ENCODE results near the gene NRXN3. TPM values are rescaled to one million over a fixed set of nuclear protein-coding genes. Genes with fewer than 3 reads are reported as not detected.

Gene NRXN3
- total RNA-seq, 1 experiment from 2014 or later, result 1.1 TPM

DNA sequence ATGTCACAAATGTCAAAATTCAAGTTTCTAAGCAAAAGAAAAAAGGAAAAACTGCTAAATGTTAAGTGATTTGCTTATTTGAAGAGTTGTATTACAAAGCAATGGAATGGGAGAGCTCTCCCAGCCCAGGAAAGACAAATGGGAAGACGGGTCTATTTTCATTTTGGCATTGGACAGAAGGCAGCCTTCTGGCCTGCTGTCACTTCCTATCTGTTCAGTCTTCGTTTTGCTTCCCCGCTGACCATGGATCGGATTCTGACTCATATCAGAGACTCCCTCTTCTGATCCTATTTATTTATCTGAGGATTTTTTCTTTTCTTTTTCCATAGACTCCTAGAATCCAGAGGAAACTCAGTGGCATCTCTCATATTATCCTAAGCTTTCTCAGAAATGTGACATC lies 1406.3 kb downstream of the NRXN3 start:
- Histone ChIP-seq H3K9me2 (replicated peaks; ENCODE audit: low read length) (no peaks in the 10 kb centered on the region), H3K4me3 (ENCODE audit: low read length) (no peak overlapping the region), H3K4me2 (ENCODE audit: low read length) (no peak overlapping the region), H3F3A (ENCODE audit: low read length, unreplicated experiment) (no peaks in the 10 kb centered on the region), H3K27me3 (ENCODE audit: low read length) (no peaks in the 10 kb centered on the region), H3K79me2 (ENCODE audit: low read length) (no peaks in the 10 kb centered on the region), H4K20me1 (ENCODE audit: low read length) (no peaks in the 10 kb centered on the region), H3K9me3 (ENCODE audit: low read length) (no peaks in the 10 kb centered on the region), H2AFZ (ENCODE audit: low read length) (no peak overlapping the region), H3K36me3 (ENCODE audit: low read depth, low read length) (no peaks in the 10 kb centered on the region), H3K27ac (ENCODE audit: low read length) (no peak overlapping the region), H3K9ac (ENCODE audit: low read length) (no peak overlapping the region), H3K4me1 (ENCODE audit: insufficient read depth, low read length) (no peaks in the 10 kb centered on the region)
- TF ChIP-seq EZH2 (IDR thresholded peaks at IDR 0.05; ENCODE audit: low read length, unreplicated experiment) (no peak), EZH2phosphoT487 (IDR thresholded peaks at IDR 0.05; ENCODE audit: borderline replicate concordance, low read length) (no peak)
- TF ChIP-seq, protein P1, sequence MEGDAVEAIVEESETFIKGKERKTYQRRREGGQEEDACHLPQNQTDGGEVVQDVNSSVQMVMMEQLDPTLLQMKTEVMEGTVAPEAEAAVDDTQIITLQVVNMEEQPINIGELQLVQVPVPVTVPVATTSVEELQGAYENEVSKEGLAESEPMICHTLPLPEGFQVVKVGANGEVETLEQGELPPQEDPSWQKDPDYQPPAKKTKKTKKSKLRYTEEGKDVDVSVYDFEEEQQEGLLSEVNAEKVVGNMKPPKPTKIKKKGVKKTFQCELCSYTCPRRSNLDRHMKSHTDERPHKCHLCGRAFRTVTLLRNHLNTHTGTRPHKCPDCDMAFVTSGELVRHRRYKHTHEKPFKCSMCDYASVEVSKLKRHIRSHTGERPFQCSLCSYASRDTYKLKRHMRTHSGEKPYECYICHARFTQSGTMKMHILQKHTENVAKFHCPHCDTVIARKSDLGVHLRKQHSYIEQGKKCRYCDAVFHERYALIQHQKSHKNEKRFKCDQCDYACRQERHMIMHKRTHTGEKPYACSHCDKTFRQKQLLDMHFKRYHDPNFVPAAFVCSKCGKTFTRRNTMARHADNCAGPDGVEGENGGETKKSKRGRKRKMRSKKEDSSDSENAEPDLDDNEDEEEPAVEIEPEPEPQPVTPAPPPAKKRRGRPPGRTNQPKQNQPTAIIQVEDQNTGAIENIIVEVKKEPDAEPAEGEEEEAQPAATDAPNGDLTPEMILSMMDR (conservative IDR thresholded peaks at IDR 0.05; ENCODE audit: low read depth, low read length), result no peak
- intact Hi-C loops (cut with micrococcal nuclease), result no loop called here
- ATAC-seq (no peak), DNase-seq (no peak)
- no TSS peak for BruUV-seq (replicated peaks)
- ChIA-PET CTCF (no interaction called here), POLR2A (ENCODE audit: unreplicated experiment) (no interaction called here)

GRCh38 chr14:79578470-79578869 lies 1408.3 kb downstream of the NRXN3 start:
- ATAC-seq (no peak), DNase-seq (no peak)
- Histone ChIP-seq H3K9ac (ENCODE audit: low read length) (no peak overlapping the region), H3K79me2 (ENCODE audit: low read length) (no peaks in the 10 kb centered on the region), H3F3A (ENCODE audit: low read length, unreplicated experiment) (no peaks in the 10 kb centered on the region), H3K36me3 (ENCODE audit: low read depth, low read length) (no peaks in the 10 kb centered on the region), H3K27ac (ENCODE audit: low read length) (no peak overlapping the region), H3K9me2 (replicated peaks; ENCODE audit: low read length) (no peaks in the 10 kb centered on the region), H3K4me1 (ENCODE audit: insufficient read depth, low read length) (no peaks in the 10 kb centered on the region), H3K4me3 (ENCODE audit: low read length) (no peak overlapping the region), H3K4me2 (ENCODE audit: low read length) (no peak overlapping the region), H3K9me3 (ENCODE audit: low read length) (no peaks in the 10 kb centered on the region), H4K20me1 (ENCODE audit: low read length) (no peaks in the 10 kb centered on the region), H2AFZ (ENCODE audit: low read length) (no peak overlapping the region), H3K27me3 (ENCODE audit: low read length) (no peaks in the 10 kb centered on the region)
- TF ChIP-seq, protein P1 (conservative IDR thresholded peaks at IDR 0.05; ENCODE audit: low read depth, low read length), result no peak
- TF ChIP-seq EZH2 (IDR thresholded peaks at IDR 0.05; ENCODE audit: low read length, unreplicated experiment) (no peak), EZH2phosphoT487 (IDR thresholded peaks at IDR 0.05; ENCODE audit: borderline replicate concordance, low read length) (no peak)
- ChIA-PET CTCF (no interaction called here), POLR2A (ENCODE audit: unreplicated experiment) (no interaction called here)
- no TSS peak for BruUV-seq (replicated peaks)
- intact Hi-C loops (cut with micrococcal nuclease), result no loop called here

GRCh38 chr14:79580414-79580813 lies 1410.2 kb downstream of the NRXN3 start:
- no peak overlapping the region for H3K4me3 ChIP-seq (ENCODE audit: low read length)
- no TSS peak for BruUV-seq (replicated peaks)
- TF ChIP-seq EZH2phosphoT487 (IDR thresholded peaks at IDR 0.05; ENCODE audit: borderline replicate concordance, low read length) (no peak), EZH2 (IDR thresholded peaks at IDR 0.05; ENCODE audit: low read length, unreplicated experiment) (no peak)
- TF ChIP-seq, protein P1 (conservative IDR thresholded peaks at IDR 0.05; ENCODE audit: low read depth, low read length), result no peak
- no peaks in the 10 kb centered on the region for H3K9me3 ChIP-seq (ENCODE audit: low read length)
- H3K9ac ChIP-seq (ENCODE audit: low read length), result no peak overlapping the region
- no peaks in the 10 kb centered on the region for H3K9me2 ChIP-seq (replicated peaks; ENCODE audit: low read length)
- ATAC-seq, result no peak
- ChIA-PET POLR2A (ENCODE audit: unreplicated experiment) (no interaction called here), CTCF (no interaction called here)
- H3K27me3 ChIP-seq (ENCODE audit: low read length), result no peaks in the 10 kb centered on the region
- no peak overlapping the region for H2AFZ ChIP-seq (ENCODE audit: low read length)
- H3F3A ChIP-seq (ENCODE audit: low read length, unreplicated experiment), result no peaks in the 10 kb centered on the region
- H4K20me1 ChIP-seq (ENCODE audit: low read length), result no peaks in the 10 kb centered on the region
- DNase-seq, result no peak
- H3K79me2 ChIP-seq (ENCODE audit: low read length), result no peaks in the 10 kb centered on the region
- intact Hi-C loops (cut with micrococcal nuclease), result no loop called here
- no peak overlapping the region for H3K4me2 ChIP-seq (ENCODE audit: low read length)
- H3K36me3 ChIP-seq (ENCODE audit: low read depth, low read length), result no peaks in the 10 kb centered on the region
- no peak overlapping the region for H3K27ac ChIP-seq (ENCODE audit: low read length)
- H3K4me1 ChIP-seq (ENCODE audit: insufficient read depth, low read length), result peaks cover 8% of the 10 kb centered on the region; the same call in 1 of the 2 replicates
